WTC11 (cell line): Measurements from ENCODE around the gene EXTL1. TPM values are rescaled to one million over a fixed set of nuclear protein-coding genes. Genes with fewer than 3 reads are reported as not detected.

Experiments used
- ATAC-seq: fragments of 200-7000 bp; cut with Tn5 transposase; 2 replicates; pipeline ENCODE4 v1.10.0; 2021; ENCODE audit warnings: mild to moderate bottlenecking, moderate library complexity
- CTCF ChIA-PET: fragments of 300-600 bp; sonication (Branson Sonifier 250); formaldehyde crosslinking; loops from one replicate; lab custom pipeline; 2021; ENCODE audit warnings: antibody characterized with exemption; lab: Charles Lee
- POLR2A ChIA-PET: fragments of 350-600 bp; sonication (Branson Sonifier 250); formaldehyde crosslinking; loops from one replicate; lab custom pipeline; 2021; ENCODE audit warnings: antibody characterized with exemption; lab: Charles Lee
- DNase-seq: peaks from one replicate; pipeline ENCODE4 v3.0.0; 2021; ENCODE audit warnings: low spot score
- H3K27ac Mint-ChIP-seq: 2 replicates; pipeline ENCODE4 v1.8.0; 2021; ENCODE audit warnings: mixed read lengths
- H3K27me3 Mint-ChIP-seq: 2 replicates; pipeline ENCODE4 v1.8.0; 2021; ENCODE audit warnings: low read depth, mild to moderate bottlenecking, moderate library complexity, mixed read lengths
- H3K36me3 Mint-ChIP-seq: 2 replicates; pipeline ENCODE4 v1.8.0; 2021; ENCODE audit warnings: mixed read lengths
- H3K4me1 Mint-ChIP-seq: 2 replicates; pipeline ENCODE4 v1.8.0; 2022; ENCODE audit warnings: mixed read lengths
- H3K4me3 Mint-ChIP-seq: 2 replicates; pipeline ENCODE4 v1.8.0; 2021; ENCODE audit warnings: mild to moderate bottlenecking, moderate library complexity, mixed read lengths
- H3K9me3 Mint-ChIP-seq: 2 replicates; pipeline ENCODE4 v1.8.0; 2021; ENCODE audit warnings: mixed read lengths
- CREM ChIP-seq: sonication (generic); formaldehyde crosslinking; IDR thresholded peaks from 2 replicates; pipeline ENCODE4 v1.8.1; 2022; ENCODE audit warnings: mild to moderate bottlenecking, missing genetic modification reagents, moderate library complexity
- GRHL2 ChIP-seq: fragments of 250-450 bp; sonication (Bioruptor Pico); IDR thresholded peaks from 2 replicates; pipeline ENCODE4 v1.8.0; 2022; ENCODE audit warnings: mild to moderate bottlenecking, moderate library complexity; ENCODE audit not compliant: insufficient replicate concordance, severe bottlenecking
- HMGA2 ChIP-seq: fragments of 250-450 bp; sonication (Bioruptor Pico); IDR thresholded peaks from 2 replicates; pipeline ENCODE4 v1.4.0; 2021; ENCODE audit warnings: mild to moderate bottlenecking, moderate library complexity
- KAT7 ChIP-seq: sonication (generic); formaldehyde crosslinking; IDR thresholded peaks from 2 replicates; pipeline ENCODE4 v1.8.1; 2023; ENCODE audit warnings: missing genetic modification reagents, mild to moderate bottlenecking, borderline replicate concordance
- MYBL2 ChIP-seq: sonication (generic); formaldehyde crosslinking; IDR thresholded peaks from 2 replicates; pipeline ENCODE4 v1.8.1; 2023; ENCODE audit warnings: mild to moderate bottlenecking, moderate library complexity, missing genetic modification reagents
- NR2C2 ChIP-seq: sonication (generic); formaldehyde crosslinking; IDR thresholded peaks from 2 replicates; pipeline ENCODE4 v1.8.0; 2022; ENCODE audit warnings: mild to moderate bottlenecking, missing genetic modification reagents
- RELA ChIP-seq: sonication (generic); formaldehyde crosslinking; IDR thresholded peaks from 2 replicates; pipeline ENCODE4 v1.8.1; 2022; ENCODE audit warnings: missing genetic modification reagents, mild to moderate bottlenecking, borderline replicate concordance
- SP1 ChIP-seq: sonication (generic); formaldehyde crosslinking; conservative IDR thresholded peaks from 2 replicates; pipeline ENCODE4 v1.8.1; 2022; ENCODE audit warnings: missing genetic modification reagents
- ZBTB21 ChIP-seq: sonication (generic); formaldehyde crosslinking; IDR thresholded peaks from 2 replicates; pipeline ENCODE4 v1.8.1; 2023; ENCODE audit warnings: mild to moderate bottlenecking, missing genetic modification reagents, borderline replicate concordance
- ZNF138 ChIP-seq: sonication (generic); formaldehyde crosslinking; conservative IDR thresholded peaks from 2 replicates; pipeline ENCODE4 v1.8.1; 2022; ENCODE audit warnings: mild to moderate bottlenecking, moderate library complexity, missing genetic modification reagents
- ZNF232 ChIP-seq: sonication (generic); formaldehyde crosslinking; IDR thresholded peaks from 2 replicates; pipeline ENCODE4 v1.8.0; 2022; ENCODE audit warnings: mild to moderate bottlenecking, missing genetic modification reagents
- total RNA-seq: library from RNA; stranded (reverse); gene quantifications from 3 replicates; pipeline ENCODE4 v1.2.3, GENCODE V29; 2021
- TF ChIP-seq, protein P1 (sequence below): sonication (generic); formaldehyde crosslinking; IDR thresholded peaks from 2 replicates; pipeline ENCODE4 v1.8.1; 2023; ENCODE audit warnings: mild to moderate bottlenecking, moderate library complexity, missing genetic modification reagents
- TF ChIP-seq, protein P2 (sequence below): sonication (generic); formaldehyde crosslinking; IDR thresholded peaks from 2 replicates; pipeline ENCODE4 v1.8.0; 2023; ENCODE audit warnings: missing genetic modification reagents
- TF ChIP-seq, protein P3 (sequence below): sonication (generic); formaldehyde crosslinking; IDR thresholded peaks from 2 replicates; pipeline ENCODE4 v1.8.0; 2023; ENCODE audit warnings: missing genetic modification reagents, mild to moderate bottlenecking, borderline replicate concordance
- TF ChIP-seq, protein P4 (sequence below): sonication (generic); formaldehyde crosslinking; IDR thresholded peaks from 2 replicates; pipeline ENCODE4 v1.8.1; 2022; ENCODE audit warnings: low read depth, missing genetic modification reagents, borderline replicate concordance
- TF ChIP-seq, protein P5 (sequence below): sonication (generic); formaldehyde crosslinking; IDR thresholded peaks from 2 replicates; pipeline ENCODE4 v1.8.0; 2022; ENCODE audit warnings: mild to moderate bottlenecking, missing genetic modification reagents
- TF ChIP-seq, protein P6 (sequence below): fragments of 250-450 bp; sonication (Bioruptor Pico); IDR thresholded peaks from 2 replicates; pipeline ENCODE4 v1.9.0; 2021; ENCODE audit warnings: moderate library complexity, mild to moderate bottlenecking, inconsistent platforms, borderline replicate concordance
- TF ChIP-seq, protein P7 (sequence below): sonication (generic); formaldehyde crosslinking; IDR thresholded peaks from 2 replicates; pipeline ENCODE4 v1.8.1; 2023; ENCODE audit warnings: mild to moderate bottlenecking, missing genetic modification reagents, borderline replicate concordance

The EXTL1 gene
- total RNA-seq, 1 experiment from 2014 or later = 2.1 TPM

DNA sequence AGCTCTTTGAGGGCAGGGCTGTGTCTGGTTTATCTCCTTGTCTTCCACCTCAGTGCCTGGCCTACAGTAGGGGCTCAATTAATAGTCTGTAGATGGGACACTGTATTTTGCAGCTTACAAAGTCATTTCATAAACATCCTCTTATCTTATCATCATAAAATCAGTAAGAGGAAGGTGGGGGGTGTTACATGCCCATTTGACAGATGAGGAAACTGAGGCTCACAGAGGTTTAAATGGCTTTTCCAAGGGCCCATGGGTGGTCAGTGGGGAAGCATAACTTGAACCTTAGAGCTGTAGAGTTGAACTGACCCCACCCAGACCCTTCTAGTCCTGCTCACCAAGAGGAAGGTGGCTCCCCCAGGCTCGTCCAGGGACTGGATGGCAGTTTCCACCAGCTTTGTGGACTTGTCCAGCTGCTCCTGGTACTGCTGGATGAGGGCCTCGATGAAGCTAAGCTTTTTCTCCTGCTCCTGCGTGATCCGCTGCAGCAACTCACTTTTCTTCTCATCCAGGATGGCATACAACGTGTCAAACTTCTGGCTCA is 36.5 kb downstream of the EXTL1 start:
- no peak for DNase-seq
- TF ChIP-seq GRHL2 (no peak), HMGA2 (CRISPR knock-in tag) (no peak), ZNF138 (CRISPR knock-in tag) (no peak), NR2C2 (CRISPR knock-in tag) (no peak), SP1 (CRISPR knock-in tag) (no peak), KAT7 (CRISPR knock-in tag) (no peak), MYBL2 (CRISPR knock-in tag) (no peak), ZBTB21 (CRISPR knock-in tag) (no peak), RELA (no peak), ZNF232 (CRISPR knock-in tag) (no peak), CREM (CRISPR knock-in tag) (no peak)
- TF ChIP-seq, protein P1, sequence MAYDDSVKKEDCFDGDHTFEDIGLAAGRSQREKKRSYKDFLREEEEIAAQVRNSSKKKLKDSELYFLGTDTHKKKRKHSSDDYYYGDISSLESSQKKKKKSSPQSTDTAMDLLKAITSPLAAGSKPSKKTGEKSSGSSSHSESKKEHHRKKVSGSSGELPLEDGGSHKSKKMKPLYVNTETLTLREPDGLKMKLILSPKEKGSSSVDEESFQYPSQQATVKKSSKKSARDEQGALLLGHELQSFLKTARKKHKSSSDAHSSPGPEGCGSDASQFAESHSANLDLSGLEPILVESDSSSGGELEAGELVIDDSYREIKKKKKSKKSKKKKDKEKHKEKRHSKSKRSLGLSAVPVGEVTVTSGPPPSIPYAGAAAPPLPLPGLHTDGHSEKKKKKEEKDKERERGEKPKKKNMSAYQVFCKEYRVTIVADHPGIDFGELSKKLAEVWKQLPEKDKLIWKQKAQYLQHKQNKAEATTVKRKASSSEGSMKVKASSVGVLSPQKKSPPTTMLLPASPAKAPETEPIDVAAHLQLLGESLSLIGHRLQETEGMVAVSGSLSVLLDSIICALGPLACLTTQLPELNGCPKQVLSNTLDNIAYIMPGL = no peak
- TF ChIP-seq, protein P2, sequence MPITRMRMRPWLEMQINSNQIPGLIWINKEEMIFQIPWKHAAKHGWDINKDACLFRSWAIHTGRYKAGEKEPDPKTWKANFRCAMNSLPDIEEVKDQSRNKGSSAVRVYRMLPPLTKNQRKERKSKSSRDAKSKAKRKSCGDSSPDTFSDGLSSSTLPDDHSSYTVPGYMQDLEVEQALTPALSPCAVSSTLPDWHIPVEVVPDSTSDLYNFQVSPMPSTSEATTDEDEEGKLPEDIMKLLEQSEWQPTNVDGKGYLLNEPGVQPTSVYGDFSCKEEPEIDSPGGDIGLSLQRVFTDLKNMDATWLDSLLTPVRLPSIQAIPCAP = no peak
- TF ChIP-seq, protein P3, sequence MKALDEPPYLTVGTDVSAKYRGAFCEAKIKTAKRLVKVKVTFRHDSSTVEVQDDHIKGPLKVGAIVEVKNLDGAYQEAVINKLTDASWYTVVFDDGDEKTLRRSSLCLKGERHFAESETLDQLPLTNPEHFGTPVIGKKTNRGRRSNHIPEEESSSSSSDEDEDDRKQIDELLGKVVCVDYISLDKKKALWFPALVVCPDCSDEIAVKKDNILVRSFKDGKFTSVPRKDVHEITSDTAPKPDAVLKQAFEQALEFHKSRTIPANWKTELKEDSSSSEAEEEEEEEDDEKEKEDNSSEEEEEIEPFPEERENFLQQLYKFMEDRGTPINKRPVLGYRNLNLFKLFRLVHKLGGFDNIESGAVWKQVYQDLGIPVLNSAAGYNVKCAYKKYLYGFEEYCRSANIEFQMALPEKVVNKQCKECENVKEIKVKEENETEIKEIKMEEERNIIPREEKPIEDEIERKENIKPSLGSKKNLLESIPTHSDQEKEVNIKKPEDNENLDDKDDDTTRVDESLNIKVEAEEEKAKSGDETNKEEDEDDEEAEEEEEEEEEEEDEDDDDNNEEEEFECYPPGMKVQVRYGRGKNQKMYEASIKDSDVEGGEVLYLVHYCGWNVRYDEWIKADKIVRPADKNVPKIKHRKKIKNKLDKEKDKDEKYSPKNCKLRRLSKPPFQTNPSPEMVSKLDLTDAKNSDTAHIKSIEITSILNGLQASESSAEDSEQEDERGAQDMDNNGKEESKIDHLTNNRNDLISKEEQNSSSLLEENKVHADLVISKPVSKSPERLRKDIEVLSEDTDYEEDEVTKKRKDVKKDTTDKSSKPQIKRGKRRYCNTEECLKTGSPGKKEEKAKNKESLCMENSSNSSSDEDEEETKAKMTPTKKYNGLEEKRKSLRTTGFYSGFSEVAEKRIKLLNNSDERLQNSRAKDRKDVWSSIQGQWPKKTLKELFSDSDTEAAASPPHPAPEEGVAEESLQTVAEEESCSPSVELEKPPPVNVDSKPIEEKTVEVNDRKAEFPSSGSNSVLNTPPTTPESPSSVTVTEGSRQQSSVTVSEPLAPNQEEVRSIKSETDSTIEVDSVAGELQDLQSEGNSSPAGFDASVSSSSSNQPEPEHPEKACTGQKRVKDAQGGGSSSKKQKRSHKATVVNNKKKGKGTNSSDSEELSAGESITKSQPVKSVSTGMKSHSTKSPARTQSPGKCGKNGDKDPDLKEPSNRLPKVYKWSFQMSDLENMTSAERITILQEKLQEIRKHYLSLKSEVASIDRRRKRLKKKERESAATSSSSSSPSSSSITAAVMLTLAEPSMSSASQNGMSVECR = no peak
- TF ChIP-seq, protein P4, sequence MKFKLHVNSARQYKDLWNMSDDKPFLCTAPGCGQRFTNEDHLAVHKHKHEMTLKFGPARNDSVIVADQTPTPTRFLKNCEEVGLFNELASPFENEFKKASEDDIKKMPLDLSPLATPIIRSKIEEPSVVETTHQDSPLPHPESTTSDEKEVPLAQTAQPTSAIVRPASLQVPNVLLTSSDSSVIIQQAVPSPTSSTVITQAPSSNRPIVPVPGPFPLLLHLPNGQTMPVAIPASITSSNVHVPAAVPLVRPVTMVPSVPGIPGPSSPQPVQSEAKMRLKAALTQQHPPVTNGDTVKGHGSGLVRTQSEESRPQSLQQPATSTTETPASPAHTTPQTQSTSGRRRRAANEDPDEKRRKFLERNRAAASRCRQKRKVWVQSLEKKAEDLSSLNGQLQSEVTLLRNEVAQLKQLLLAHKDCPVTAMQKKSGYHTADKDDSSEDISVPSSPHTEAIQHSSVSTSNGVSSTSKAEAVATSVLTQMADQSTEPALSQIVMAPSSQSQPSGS = no peak
- TF ChIP-seq, protein P5, sequence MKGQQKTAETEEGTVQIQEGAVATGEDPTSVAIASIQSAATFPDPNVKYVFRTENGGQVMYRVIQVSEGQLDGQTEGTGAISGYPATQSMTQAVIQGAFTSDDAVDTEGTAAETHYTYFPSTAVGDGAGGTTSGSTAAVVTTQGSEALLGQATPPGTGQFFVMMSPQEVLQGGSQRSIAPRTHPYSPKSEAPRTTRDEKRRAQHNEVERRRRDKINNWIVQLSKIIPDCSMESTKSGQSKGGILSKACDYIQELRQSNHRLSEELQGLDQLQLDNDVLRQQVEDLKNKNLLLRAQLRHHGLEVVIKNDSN (CRISPR knock-in tag) = no peak
- TF ChIP-seq, protein P6, sequence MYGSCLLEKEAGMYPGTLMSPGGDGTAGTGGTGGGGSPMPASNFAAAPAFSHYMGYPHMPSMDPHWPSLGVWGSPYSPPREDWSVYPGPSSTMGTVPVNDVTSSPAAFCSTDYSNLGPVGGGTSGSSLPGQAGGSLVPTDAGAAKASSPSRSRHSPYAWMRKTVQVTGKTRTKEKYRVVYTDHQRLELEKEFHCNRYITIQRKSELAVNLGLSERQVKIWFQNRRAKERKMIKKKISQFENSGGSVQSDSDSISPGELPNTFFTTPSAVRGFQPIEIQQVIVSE (CRISPR knock-in tag) = no peak
- TF ChIP-seq, protein P7, sequence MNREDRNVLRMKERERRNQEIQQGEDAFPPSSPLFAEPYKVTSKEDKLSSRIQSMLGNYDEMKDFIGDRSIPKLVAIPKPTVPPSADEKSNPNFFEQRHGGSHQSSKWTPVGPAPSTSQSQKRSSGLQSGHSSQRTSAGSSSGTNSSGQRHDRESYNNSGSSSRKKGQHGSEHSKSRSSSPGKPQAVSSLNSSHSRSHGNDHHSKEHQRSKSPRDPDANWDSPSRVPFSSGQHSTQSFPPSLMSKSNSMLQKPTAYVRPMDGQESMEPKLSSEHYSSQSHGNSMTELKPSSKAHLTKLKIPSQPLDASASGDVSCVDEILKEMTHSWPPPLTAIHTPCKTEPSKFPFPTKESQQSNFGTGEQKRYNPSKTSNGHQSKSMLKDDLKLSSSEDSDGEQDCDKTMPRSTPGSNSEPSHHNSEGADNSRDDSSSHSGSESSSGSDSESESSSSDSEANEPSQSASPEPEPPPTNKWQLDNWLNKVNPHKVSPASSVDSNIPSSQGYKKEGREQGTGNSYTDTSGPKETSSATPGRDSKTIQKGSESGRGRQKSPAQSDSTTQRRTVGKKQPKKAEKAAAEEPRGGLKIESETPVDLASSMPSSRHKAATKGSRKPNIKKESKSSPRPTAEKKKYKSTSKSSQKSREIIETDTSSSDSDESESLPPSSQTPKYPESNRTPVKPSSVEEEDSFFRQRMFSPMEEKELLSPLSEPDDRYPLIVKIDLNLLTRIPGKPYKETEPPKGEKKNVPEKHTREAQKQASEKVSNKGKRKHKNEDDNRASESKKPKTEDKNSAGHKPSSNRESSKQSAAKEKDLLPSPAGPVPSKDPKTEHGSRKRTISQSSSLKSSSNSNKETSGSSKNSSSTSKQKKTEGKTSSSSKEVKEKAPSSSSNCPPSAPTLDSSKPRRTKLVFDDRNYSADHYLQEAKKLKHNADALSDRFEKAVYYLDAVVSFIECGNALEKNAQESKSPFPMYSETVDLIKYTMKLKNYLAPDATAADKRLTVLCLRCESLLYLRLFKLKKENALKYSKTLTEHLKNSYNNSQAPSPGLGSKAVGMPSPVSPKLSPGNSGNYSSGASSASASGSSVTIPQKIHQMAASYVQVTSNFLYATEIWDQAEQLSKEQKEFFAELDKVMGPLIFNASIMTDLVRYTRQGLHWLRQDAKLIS (CRISPR knock-in tag) = no peak
- H3K27ac Mint-ChIP-seq = no peak overlapping the region
- peaks cover 17% of the 10 kb centered on the region for H3K27me3 Mint-ChIP-seq
- ATAC-seq = no peak
- ChIA-PET POLR2A (no interaction called here), CTCF (interaction anchor here (0.7 to 2.2 kb wide), 3 partner anchors 22 to 87 kb away, joined by 3 to 16 read pairs (median 4); no protein-coding TSS in a partner anchor)
- no peak overlapping the region for H3K4me3 Mint-ChIP-seq
- no peaks in the 10 kb centered on the region for H3K36me3 Mint-ChIP-seq
- H3K4me1 Mint-ChIP-seq = no peaks in the 10 kb centered on the region
- H3K9me3 Mint-ChIP-seq = no peaks in the 10 kb centered on the region
